Effector CD8-positive, alpha-beta T cell (primary cell): ENCODE data around the gene NR3C1.
A peak's percentile ranks its signal among the peaks of the same experiment; 100 is the strongest.

ENCODE experiments used
- DNase-seq: peaks from one replicate; lab custom pipeline; 2025; lab: John Stamatoyannopoulos, UW

The NR3C1 gene

GRCh38 chr5:143362664-143363227, 40.7 kb downstream of the NR3C1 start:
- DNase-seq = no peak

GRCh38 chr5:143361438-143361837, 42.0 kb downstream of the NR3C1 start:
- DNase-seq = no peak

DNA sequence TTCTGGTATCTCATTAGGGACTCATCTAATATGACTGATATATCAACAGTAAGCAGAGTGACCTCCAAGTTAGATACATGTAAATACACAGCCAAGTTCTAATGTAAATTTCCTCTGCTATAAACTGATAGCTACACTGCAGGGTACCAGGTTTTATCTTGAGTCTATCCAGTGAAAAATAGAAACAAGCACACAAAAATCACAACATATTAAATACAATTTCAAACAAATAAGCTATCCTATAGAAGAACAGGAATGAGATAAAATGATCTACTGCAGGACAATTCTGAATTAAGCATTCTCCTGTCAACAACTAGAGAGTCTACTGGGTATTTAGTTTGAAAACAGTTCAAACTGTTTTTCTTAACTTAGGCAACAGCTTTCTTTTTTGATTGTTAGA, 42.7 kb downstream of the NR3C1 start:
- no peak for DNase-seq

DNA sequence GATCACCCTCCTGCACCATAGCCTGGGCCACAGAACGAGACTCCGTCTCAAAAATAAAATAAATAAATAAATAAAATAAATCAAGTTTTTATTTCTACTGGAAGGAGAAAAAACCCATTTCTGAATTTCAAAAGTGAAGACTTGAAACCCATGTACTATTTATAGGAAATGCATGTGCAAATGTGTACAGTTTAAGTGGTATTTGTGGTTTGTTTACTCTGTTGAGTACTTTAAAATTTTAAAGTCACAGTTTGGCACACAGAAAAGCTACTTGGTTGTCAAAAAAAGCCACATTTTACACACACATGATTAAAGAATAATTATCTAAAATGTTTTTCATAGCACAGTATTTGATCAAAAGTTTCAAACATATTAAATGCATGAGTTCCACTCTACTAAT, 43.6 kb downstream of the NR3C1 start:
- DNase-seq = no peak

DNA sequence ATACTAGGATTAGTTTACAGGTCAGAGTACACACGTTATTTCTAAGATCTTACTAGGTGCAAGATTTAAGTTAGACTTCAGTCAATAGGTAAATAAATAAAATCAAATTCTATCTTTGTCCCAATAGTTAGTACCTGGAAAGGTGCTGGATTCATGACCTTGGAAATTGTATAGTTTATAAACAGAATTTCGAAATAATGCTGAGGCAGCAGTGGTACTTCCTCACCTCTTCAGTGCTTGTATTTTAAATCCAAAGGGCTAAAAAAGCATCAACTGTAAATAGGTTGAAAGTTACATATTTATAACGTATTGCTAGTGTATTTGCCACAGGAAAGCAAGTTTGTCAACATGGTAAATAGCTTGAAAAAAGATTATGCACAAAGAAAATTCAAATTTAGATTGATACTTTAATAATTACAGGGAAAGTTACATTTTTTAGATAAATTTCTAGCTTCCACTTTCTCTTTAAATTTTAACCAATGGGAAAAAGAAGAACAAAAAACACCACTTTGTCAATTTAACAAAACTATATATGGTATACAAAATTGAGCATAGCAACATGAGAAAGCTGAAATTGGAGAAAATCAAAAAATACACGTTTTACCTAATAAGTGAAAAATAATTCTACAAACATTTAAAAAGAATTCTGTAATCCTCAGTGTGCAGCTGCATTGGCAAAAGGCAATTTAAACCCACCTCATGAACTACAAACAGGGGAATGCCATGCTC, 46.5 kb downstream of the NR3C1 start:
- DNase-seq = no peak

DNA sequence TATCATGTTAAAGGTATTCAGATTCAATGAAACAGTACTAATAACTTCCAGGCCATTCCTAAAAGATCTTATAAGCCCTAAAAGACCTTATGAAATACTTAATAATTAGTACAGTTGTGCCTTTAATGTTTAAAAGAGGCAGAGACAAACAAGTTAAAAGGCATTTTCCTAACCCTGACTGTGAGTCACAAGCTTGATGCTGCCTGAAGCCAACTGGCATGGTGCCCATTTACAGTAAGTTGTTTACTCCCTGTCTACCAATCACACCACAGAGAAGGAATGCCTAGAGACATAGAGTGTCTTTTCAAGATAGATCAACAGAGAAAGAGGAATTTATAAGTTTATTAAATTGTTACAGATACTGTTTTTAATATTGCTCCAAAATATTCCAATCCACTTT, 47.8 kb downstream of the NR3C1 start:
- DNase-seq = peak; percentile 34

GRCh38 chr5:143354025-143354424, 49.5 kb downstream of the NR3C1 start:
- DNase-seq = no peak

DNA sequence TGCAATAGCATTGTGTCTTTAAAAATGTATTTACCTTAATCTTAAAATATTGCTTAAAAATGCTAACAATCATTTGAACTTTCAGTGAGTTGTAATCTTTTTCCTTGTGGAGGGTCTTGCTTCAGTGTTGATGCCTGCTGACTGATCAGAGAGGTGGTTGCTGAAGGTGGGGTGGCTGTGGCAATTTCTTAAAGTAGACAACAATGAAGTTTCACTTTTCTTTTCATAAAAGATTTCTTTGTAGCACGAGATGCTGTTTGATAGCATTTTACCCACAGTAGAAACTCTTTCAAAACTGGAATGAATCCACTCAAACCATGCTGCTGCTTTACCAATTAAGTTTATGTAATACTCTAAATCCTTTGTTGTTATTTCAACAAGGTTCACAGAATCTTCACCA, 50.8 kb downstream of the NR3C1 start:
- no peak for DNase-seq

GRCh38 chr5:143350751-143351602, 52.5 kb downstream of the NR3C1 start:
- no peak for DNase-seq

GRCh38 chr5:143350341-143350740, 53.1 kb downstream of the NR3C1 start:
- DNase-seq = no peak

GRCh38 chr5:143349177-143349576, 54.3 kb downstream of the NR3C1 start:
- DNase-seq = no peak

- no peak for DNase-seq
Observed at GRCh38 chr5:143347698-143348344, 55.7 kb downstream of the NR3C1 start.

- DNase-seq = no peak
Observed at GRCh38 chr5:143347046-143347445, 56.4 kb downstream of the NR3C1 start.

DNA sequence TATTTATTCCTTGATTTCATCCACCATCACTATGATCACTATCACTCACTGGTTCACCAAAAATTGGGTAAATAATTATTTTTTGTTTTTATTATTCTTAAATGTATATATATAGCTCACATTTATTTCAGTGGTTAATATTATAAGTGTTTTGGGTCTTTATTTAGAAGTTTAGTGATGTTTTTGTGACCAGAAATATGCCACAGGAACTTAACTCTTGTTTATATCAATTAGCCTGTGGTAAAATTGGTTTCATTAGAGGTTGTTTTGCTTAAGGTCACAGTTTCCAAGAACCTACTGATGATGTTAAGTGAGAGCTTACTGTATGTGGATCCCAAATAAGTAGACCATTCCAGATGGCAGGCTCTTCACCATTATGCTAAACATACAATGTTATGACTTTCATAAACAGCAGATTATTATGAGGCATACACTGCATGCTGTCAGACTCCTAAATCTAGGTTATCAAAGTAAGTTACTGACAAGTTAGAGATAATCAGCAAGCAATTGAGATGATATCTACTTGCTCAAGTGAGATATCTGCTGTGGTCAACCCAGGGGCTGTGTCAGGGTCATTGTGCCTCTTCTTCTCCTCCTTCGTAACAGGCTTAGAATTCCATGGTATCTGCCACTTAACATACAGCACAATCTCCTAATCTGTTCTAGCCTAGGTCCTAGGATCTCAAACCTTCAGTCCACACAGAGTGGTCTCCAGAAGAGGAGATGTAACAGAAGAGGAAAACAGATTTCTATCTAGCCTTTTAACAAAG, 57.6 kb downstream of the NR3C1 start:
- no peak for DNase-seq

DNA sequence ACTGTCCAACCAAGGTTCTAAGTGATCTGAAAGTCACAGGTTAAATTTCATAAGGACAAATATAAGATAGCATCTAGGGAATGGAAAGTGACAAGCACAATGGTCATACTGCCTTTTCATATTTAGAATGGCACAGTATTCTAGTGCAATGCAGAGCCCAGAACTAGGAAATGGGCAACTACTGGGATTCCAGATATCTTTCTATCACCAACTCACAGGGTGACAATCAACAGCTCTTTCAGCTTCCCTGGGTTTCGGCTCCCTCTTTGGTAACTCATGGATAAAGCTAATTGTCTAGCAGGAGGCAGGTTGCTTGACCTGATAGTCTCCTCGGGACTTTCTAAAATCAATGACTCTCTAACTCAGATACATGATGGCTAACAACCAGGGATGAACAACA, 60.4 kb downstream of the NR3C1 start:
- no peak for DNase-seq

GRCh38 chr5:143342607-143343006, 60.9 kb downstream of the NR3C1 start:
- DNase-seq = no peak

GRCh38 chr5:143341807-143342570, 61.5 kb downstream of the NR3C1 start:
- no peak for DNase-seq

GRCh38 chr5:143340891-143341685, 62.4 kb downstream of the NR3C1 start:
- no peak for DNase-seq

DNA sequence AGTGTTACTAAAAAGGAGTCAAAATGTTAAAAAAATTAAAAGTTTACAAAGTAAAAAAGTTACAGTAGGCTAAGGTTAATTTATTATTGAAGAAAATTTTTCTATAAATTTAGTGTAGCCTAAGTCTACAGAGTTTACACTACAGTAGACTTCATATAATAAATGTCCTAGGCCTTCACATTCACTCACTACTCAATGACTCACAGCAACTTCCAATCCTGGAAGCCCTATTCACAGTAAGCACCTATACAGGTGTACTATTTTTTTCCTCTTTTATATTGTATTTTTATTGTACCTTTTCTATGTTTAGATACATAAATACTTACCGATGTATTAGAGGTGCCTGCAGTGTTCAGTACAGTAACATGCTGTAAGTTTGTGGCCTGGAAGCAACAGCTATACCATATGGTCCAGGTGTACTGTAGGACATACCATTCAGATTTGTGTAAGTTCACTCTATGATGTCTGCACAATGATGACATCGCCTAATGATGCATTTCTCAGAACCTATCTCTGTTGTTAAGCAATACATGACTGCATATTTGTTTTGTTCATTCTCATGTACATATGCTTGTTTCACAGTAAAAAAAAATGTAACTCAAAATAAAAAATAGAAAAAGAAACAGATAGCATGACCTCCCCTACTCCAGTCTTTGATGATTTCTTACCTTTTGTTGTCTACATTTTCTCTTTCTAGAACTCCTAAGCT, 64.7 kb downstream of the NR3C1 start:
- no peak for DNase-seq
